AG09309 (cell line): ENCODE measurements around the gene EXOG.

Source experiments
- DNase-seq: peaks from one replicate; pipeline ENCODE4 v3.0.0-alpha.2; 2010; ENCODE audit warnings: low read depth
- H3K4me3 ChIP-seq: 2 replicates; pipeline ENCODE4 v1.5.1; 2011; ENCODE audit warnings: mild to moderate bottlenecking, low read depth, low read length, moderate library complexity; ENCODE audit not compliant: control insufficient read depth
- CTCF ChIP-seq: IDR thresholded peaks from 2 replicates; pipeline ENCODE4 v1.5.1; 2011; ENCODE audit warnings: mild to moderate bottlenecking, low read depth, low read length, inconsistent platforms; ENCODE audit not compliant: insufficient read depth, control insufficient read depth; ENCODE audit errors: missing control alignments

EXOG gene

GRCh38 chr3:38575279-38575843 lies 79.2 kb downstream of the EXOG start:
- no peak for TF ChIP-seq CTCF
- no peak for DNase-seq
- H3K4me3 ChIP-seq = no peak overlapping the region
